H1 (cell line): ENCODE results near the gene CD3D. TPM values are rescaled to one million over a fixed set of nuclear protein-coding genes. Genes with fewer than 3 reads are reported as not detected.

Experiments
- CTCF ChIA-PET: fragments of 300-600 bp; sonication (Branson Sonifier 250); formaldehyde crosslinking; loops from one replicate; lab custom pipeline; 2021; ENCODE audit not compliant: partially characterized antibody; lab: Charles Lee
- POLR2A ChIA-PET: fragments of 300-600 bp; sonication (Branson Sonifier 250); formaldehyde crosslinking; loops from one replicate; lab custom pipeline; 2021; ENCODE audit warnings: inconsistent platforms; ENCODE audit not compliant: partially characterized antibody; lab: Charles Lee
- DNase-seq, 2 experiments: peaks; one replicate each; pipeline versions ENCODE4 v3.0.0 to v3.0.0-alpha.2; 2010 to 2022; ENCODE audit warnings: low spot score in 2 of 2, low read depth in 1 of 2, mixed read lengths in 1 of 2
- FAIRE-seq: peaks from 2 replicates; lab custom pipeline; 2011; peaks lifted over from hg19 to GRCh38; lab: Jason Lieb, UNC
- H2AFZ ChIP-seq: 2 replicates; pipeline ENCODE4 v1.8.1; 2012; ENCODE audit warnings: low read length, inconsistent platforms
- H2AK5ac ChIP-seq: 2 replicates; pipeline ENCODE4 v1.6.1; 2013; ENCODE audit warnings: low read depth, low read length
- H2BK120ac ChIP-seq: replicated peaks from 2 replicates; pipeline ENCODE3; 2013; ENCODE audit warnings: low read depth, low read length, inconsistent platforms
- H2BK12ac ChIP-seq: 2 replicates; pipeline ENCODE4 v1.6.1; 2013; ENCODE audit warnings: low read depth, low read length
- H2BK15ac ChIP-seq: 2 replicates; pipeline ENCODE4 v1.6.1; 2013; ENCODE audit warnings: low read length
- H2BK20ac ChIP-seq: 2 replicates; pipeline ENCODE4 v1.6.1; 2013; ENCODE audit warnings: low read length
- H2BK5ac ChIP-seq: 2 replicates; pipeline ENCODE4 v1.6.1; 2013; ENCODE audit warnings: low read depth, low read length
- H3K14ac ChIP-seq: 2 replicates; pipeline ENCODE4 v1.6.1; 2013; ENCODE audit warnings: inconsistent platforms; ENCODE audit not compliant: insufficient read length
- H3K18ac ChIP-seq: 2 replicates; pipeline ENCODE4 v1.6.1; 2013; ENCODE audit warnings: low read length; ENCODE audit errors: extremely low read depth
- H3K23ac ChIP-seq: 2 replicates; pipeline ENCODE4 v1.6.1; 2013; ENCODE audit warnings: inconsistent platforms; ENCODE audit not compliant: insufficient read length
- H3K23me2 ChIP-seq: 2 replicates; pipeline ENCODE4 v1.6.1; 2013; ENCODE audit warnings: low read depth, low read length
- H3K27ac ChIP-seq: 2 replicates; pipeline ENCODE4 v1.6.1; 2011; ENCODE audit warnings: low read depth, low read length, inconsistent platforms
- H3K27me3 ChIP-seq, 4 experiments: replicated peaks in 1 of 4; 1 replicate in 1 of 4; 2 replicates in 3 of 4; pipeline versions ENCODE4 v1.6.1 to v1.8.1; 2011 to 2013; ENCODE audit warnings: low read length in 3 of 4, mild to moderate bottlenecking in 3 of 4, inconsistent platforms in 2 of 4, mixed read lengths in 2 of 4, moderate library complexity in 1 of 4; ENCODE audit not compliant: control insufficient read depth in 3 of 4, insufficient read depth in 3 of 4; ENCODE audit errors: extremely low read depth in 1 of 4
- H3K36me3 ChIP-seq, 4 experiments: 2 replicates each; pipeline versions ENCODE4 v1.6.1 to v1.8.1; 2011 to 2013; ENCODE audit warnings: mild to moderate bottlenecking in 4 of 4, low read length in 3 of 4, moderate library complexity in 2 of 4, control low read depth in 1 of 4, inconsistent platforms in 1 of 4; ENCODE audit not compliant: insufficient read depth in 4 of 4, control insufficient read depth in 2 of 4
- H3K4ac ChIP-seq: replicated peaks from 2 replicates; pipeline ENCODE3; 2013; ENCODE audit warnings: low read length, low read depth, mixed read lengths, inconsistent platforms; ENCODE audit not compliant: insufficient read length
- H3K4me1 ChIP-seq, 4 experiments: replicated peaks in 1 of 4; 1 replicate in 1 of 4; 2 replicates in 3 of 4; pipeline versions ENCODE4 v1.6.1 to v1.8.1; 2011 to 2013; ENCODE audit warnings: low read length in 3 of 4, inconsistent platforms in 2 of 4, mixed read lengths in 1 of 4; ENCODE audit not compliant: insufficient read depth in 4 of 4, control insufficient read depth in 3 of 4
- H3K4me2 ChIP-seq, 2 experiments: 2 replicates each; pipeline versions ENCODE4 v1.6.1 to v1.8.1; 2011 to 2013; ENCODE audit warnings: low read depth in 2 of 2, low read length in 2 of 2, control low read depth in 1 of 2, inconsistent platforms in 1 of 2, mild to moderate bottlenecking in 1 of 2; ENCODE audit not compliant: insufficient read depth in 1 of 2
- H3K4me3 ChIP-seq, 4 experiments: fragments of 200-600, 300-600 bp in 1 of 4; sonication (generic), shearing (Covaris generic), sonication (Bioruptor Twin) in 1 of 4; 2 replicates each; pipeline versions ENCODE4 v1.5.1 to v1.8.1; 2011 to 2016; ENCODE audit warnings: low read length in 4 of 4, low read depth in 3 of 4, control low read depth in 2 of 4, inconsistent platforms in 2 of 4, mild to moderate bottlenecking in 2 of 4, mixed read lengths in 1 of 4, moderate library complexity in 1 of 4; ENCODE audit not compliant: insufficient read depth in 2 of 4; ENCODE audit errors: extremely low read depth in 1 of 4
- H3K56ac ChIP-seq: replicated peaks from 2 replicates; pipeline ENCODE3; 2013; ENCODE audit warnings: low read depth, mild to moderate bottlenecking, mixed read lengths, low read length, inconsistent platforms; ENCODE audit not compliant: insufficient read length
- H3K79me1 ChIP-seq: 2 replicates; pipeline ENCODE4 v1.6.1; 2013; ENCODE audit warnings: low read depth, low read length, control low read depth
- H3K79me2 ChIP-seq, 2 experiments: 2 replicates each; pipeline versions ENCODE4 v1.6.1 to v1.8.1; 2012 to 2013; ENCODE audit warnings: low read length in 2 of 2, mild to moderate bottlenecking in 2 of 2, inconsistent platforms in 1 of 2; ENCODE audit not compliant: insufficient read depth in 2 of 2, control insufficient read depth in 1 of 2
- H3K9ac ChIP-seq, 4 experiments: replicated peaks in 1 of 4; 1 replicate in 1 of 4; 2 replicates in 3 of 4; pipeline versions ENCODE4 v1.6.1 to v1.8.1; 2011 to 2013; ENCODE audit warnings: low read depth in 3 of 4, low read length in 3 of 4, control low read depth in 2 of 4, mild to moderate bottlenecking in 2 of 4, moderate library complexity in 2 of 4, inconsistent platforms in 1 of 4; ENCODE audit errors: extremely low read depth in 1 of 4
- H3K9me3 ChIP-seq, 2 experiments: 2 replicates each; pipeline versions ENCODE4 v1.6.1 to v1.8.1; 2012 to 2013; ENCODE audit warnings: mild to moderate bottlenecking in 2 of 2, moderate library complexity in 2 of 2, control low read depth in 1 of 2, inconsistent platforms in 1 of 2, low read depth in 1 of 2, low read length in 1 of 2, mixed read lengths in 1 of 2; ENCODE audit not compliant: insufficient read depth in 2 of 2
- H4K20me1 ChIP-seq, 2 experiments: replicated peaks in 1 of 2; 2 replicates each; pipeline versions ENCODE3 to v1.8.1; 2011 to 2013; ENCODE audit warnings: inconsistent platforms in 2 of 2, low read length in 2 of 2, mild to moderate bottlenecking in 1 of 2; ENCODE audit not compliant: insufficient read depth in 2 of 2, control insufficient read depth in 1 of 2
- H4K5ac ChIP-seq: 2 replicates; pipeline ENCODE4 v1.6.1; 2013; ENCODE audit warnings: low read length, low read depth, mixed read lengths, inconsistent platforms; ENCODE audit not compliant: insufficient read length
- H4K8ac ChIP-seq: 2 replicates; pipeline ENCODE4 v1.8.0; 2013; ENCODE audit warnings: mild to moderate bottlenecking, moderate library complexity, low read length, inconsistent platforms; ENCODE audit not compliant: insufficient read depth; ENCODE audit errors: extremely low read depth
- H4K91ac ChIP-seq: replicated peaks from 2 replicates; pipeline ENCODE3; 2013; ENCODE audit warnings: low read length, mixed read lengths, inconsistent platforms; ENCODE audit not compliant: insufficient read length
- NRF1 ChIP-seq: IDR thresholded peaks from 2 replicates; pipeline ENCODE4 v1.6.1; 2011; ENCODE audit warnings: mild to moderate bottlenecking, low read depth, low read length, improper control_type of control experiment
- polyA plus RNA-seq, 7 experiments: library from polyadenylated mRNA; depleted of rRNA in 3 of 7; stranded (reverse) in 5 of 7; unstranded in 2 of 7; fragments of >200 nt in 5 of 7; fragments of 200-250 nt in 2 of 7; gene quantifications; 1 replicate in 5 of 7; 2 replicates in 1 of 7; 4 replicates in 1 of 7; pipeline versions ENCODE4 v1.2.1 to v1.2.3, GENCODE V29; 2011 to 2013; ENCODE audit warnings: missing spikeins in 2 of 7, mixed read lengths in 2 of 7
- small RNA-seq: library from polyadenylated mRNA; stranded (forward); fragments of <200 nt; extraction: miRNeasy Mini kit (QIAGEN cat#:217004); gene quantifications from one replicate; pipeline ENCODE3, GENCODE V24; 2013; ENCODE audit not compliant: insufficient read depth
- total RNA-seq: library from RNA; stranded (reverse); fragmentation: NEBNext Ultra II Directional; extraction: Animal tissue kit (Norgen Biotek cat#: 25700); gene quantifications from 2 replicates; pipeline ENCODE4 v1.2.1, GENCODE V29; 2021

Gene CD3D
- total and polyA plus RNA-seq, 2 of the 8 experiments (the other 6 are each of a cell fraction or from before 2014, with no cell fraction given), result not detected

DNA sequence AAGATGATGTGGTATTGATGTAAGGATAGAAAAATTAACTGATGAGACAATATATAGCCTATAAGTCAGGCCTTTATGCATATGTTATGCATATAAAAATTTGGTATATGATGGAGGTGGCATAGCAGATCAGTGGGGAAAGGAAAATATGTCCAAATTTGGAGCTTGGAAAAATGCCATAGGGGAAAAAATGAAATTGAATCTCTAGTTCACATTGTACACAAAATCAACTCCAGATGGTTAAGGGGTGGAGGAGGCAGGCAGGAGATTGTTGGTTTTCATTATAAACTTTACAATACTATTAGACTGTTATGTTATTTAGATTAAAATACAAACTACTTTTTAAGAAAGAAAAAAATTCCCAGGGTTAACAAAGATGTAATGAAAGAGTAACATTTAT, 53.1 kb downstream of the CD3D start:
- Histone ChIP-seq H2BK20ac (no peak overlapping the region), H3K27ac (no peak overlapping the region), H3K4me3 (no peak overlapping the region), H2AFZ (no peak overlapping the region), H2BK15ac (no peak overlapping the region)
- TF ChIP-seq NRF1, result no peak
- TF ChIP-seq, all 59 proteins: peak for 0
- H3K9me3 ChIP-seq, result no peaks in the 10 kb centered on the region
- H3K4me2 ChIP-seq, result no peak overlapping the region
- no peak overlapping the region for H2BK5ac ChIP-seq
- FAIRE-seq, result no peak
- H3K23me2 ChIP-seq, result no peaks in the 10 kb centered on the region
- H2AK5ac ChIP-seq, result no peak overlapping the region
- no peaks in the 10 kb centered on the region for H4K20me1 ChIP-seq
- H3K9ac ChIP-seq, result no peak overlapping the region
- DNase-seq, result no peak
- no peak overlapping the region for H2BK12ac ChIP-seq
- H3K4me1 ChIP-seq, result no peaks in the 10 kb centered on the region
- no peak overlapping the region for H3K4ac ChIP-seq
- no peaks in the 10 kb centered on the region for H3K79me2 ChIP-seq
- ChIA-PET POLR2A (no interaction called here), CTCF (interaction anchor here (1.2 to 4.7 kb wide), 8 partner anchors 9 to 145 kb away, joined by 3 to 37 read pairs (median 4); partner anchors contain the start of gene MPZL2)
- no peak overlapping the region for H4K5ac ChIP-seq
- no peak overlapping the region for H3K23ac ChIP-seq
- no peaks in the 10 kb centered on the region for H3K36me3 ChIP-seq
- no peak overlapping the region for H3K14ac ChIP-seq
- no peak overlapping the region for H3K56ac ChIP-seq
- no peak overlapping the region for H4K8ac ChIP-seq
- H4K91ac ChIP-seq, result no peak overlapping the region
- H3K79me1 ChIP-seq, result no peaks in the 10 kb centered on the region
- no peak overlapping the region for H2BK120ac ChIP-seq
- H3K27me3 ChIP-seq, result no peaks in the 10 kb centered on the region; a peak in 1 of 7 replicates
- H3K18ac ChIP-seq, result no peak overlapping the region

Small RNAs within 50 kb of the gene (small RNA-seq; reads per million reads assigned to genes)
- gene AP001582.1, result not detected

Other genes with a start within 250 kb of the CD3D start
- 2.0 and 2.8 TPM in 2 replicates for gene SCN4B, start 189.9 kb downstream of the CD3D start, total RNA-seq
- gene SCN4B, start 189.9 kb downstream of the CD3D start, polyA plus RNA-seq (2011; rRNA removed), result 4.1 and 4.9 TPM in 2 replicates
- 0.13 and 0.24 TPM in 2 replicates for gene SCN2B, start 166.1 kb downstream of the CD3D start, total RNA-seq
- gene SCN2B, start 166.1 kb downstream of the CD3D start, polyA plus RNA-seq (2011; rRNA removed), result 0.09 and 0.14 TPM in 2 replicates
- 0.58 and 0.86 TPM in 2 replicates for gene JAML, start 117.7 kb downstream of the CD3D start, total RNA-seq
- 0.05 and 0.12 TPM in 2 replicates for gene JAML, start 117.7 kb downstream of the CD3D start, polyA plus RNA-seq (2011; rRNA removed)
- gene MPZL3, start 90.3 kb downstream of the CD3D start, total RNA-seq, result 3.3 and 3.9 TPM in 2 replicates
- 1.1 and 1.2 TPM in 2 replicates for gene MPZL3, start 90.3 kb downstream of the CD3D start, polyA plus RNA-seq (2011; rRNA removed)
- gene MPZL2, start 78.4 kb downstream of the CD3D start, total RNA-seq, result 2.4 and 2.6 TPM in 2 replicates
- 2.3 and 3.2 TPM in 2 replicates for gene MPZL2, start 78.4 kb downstream of the CD3D start, polyA plus RNA-seq (2011; rRNA removed)
- not detected in 2 replicates for gene CD3E, start 38.0 kb downstream of the CD3D start, total RNA-seq
- gene CD3E, start 38.0 kb downstream of the CD3D start, polyA plus RNA-seq (2011; rRNA removed), result 0.05 TPM in 1 of 2 replicates, not detected in the other
- not detected in 2 replicates for gene CD3G, start 1.6 kb upstream of the CD3D start, total RNA-seq
- 0.02 TPM in 1 of 2 replicates, not detected in the other for gene CD3G, start 1.6 kb upstream of the CD3D start, polyA plus RNA-seq (2011; rRNA removed)
- gene UBE4A, start 16.9 kb upstream of the CD3D start, total RNA-seq, result 33.5 and 34.5 TPM in 2 replicates
- 7.9 and 11.3 TPM in 2 replicates for gene UBE4A, start 16.9 kb upstream of the CD3D start, polyA plus RNA-seq (2011; rRNA removed)
- gene ATP5MG, start 58.9 kb upstream of the CD3D start, total RNA-seq, result 237 and 251 TPM in 2 replicates
- 322 and 464 TPM in 2 replicates for gene ATP5MG, start 58.9 kb upstream of the CD3D start, polyA plus RNA-seq (2011; rRNA removed)
- gene KMT2A, start 93.8 kb upstream of the CD3D start, total RNA-seq, result 59.1 and 62.1 TPM in 2 replicates
- gene KMT2A, start 93.8 kb upstream of the CD3D start, polyA plus RNA-seq (2011; rRNA removed), result 32.0 and 35.9 TPM in 2 replicates
- gene TTC36, start 184.8 kb upstream of the CD3D start, total RNA-seq, result not detected in 2 replicates
- 0.14 TPM in 1 of 2 replicates, not detected in the other for gene TTC36, start 184.8 kb upstream of the CD3D start, polyA plus RNA-seq (2011; rRNA removed)
- 13.7 and 18.3 TPM in 2 replicates for gene TMEM25, start 188.5 kb upstream of the CD3D start, total RNA-seq
- gene TMEM25, start 188.5 kb upstream of the CD3D start, polyA plus RNA-seq (2011; rRNA removed), result 26.8 and 37.0 TPM in 2 replicates
- gene IFT46, start 223.2 kb upstream of the CD3D start, total RNA-seq, result 11.2 and 11.5 TPM in 2 replicates
- gene IFT46, start 223.2 kb upstream of the CD3D start, polyA plus RNA-seq (2011; rRNA removed), result 10.3 and 12.3 TPM in 2 replicates
- gene ARCN1, start 229.7 kb upstream of the CD3D start, total RNA-seq, result 132 and 137 TPM in 2 replicates
- 82.1 and 146 TPM in 2 replicates for gene ARCN1, start 229.7 kb upstream of the CD3D start, polyA plus RNA-seq (2011; rRNA removed)